HG02981 (cell line): Measurements from ENCODE around the gene PDE11A.

Experiments
- ATAC-seq: cut with Tn5 transposase; IDR thresholded peaks from one replicate; pipeline ENCODE4 v1.9.1; 2021; ENCODE audit warnings: mild to moderate bottlenecking, moderate library complexity; ENCODE audit not compliant: unreplicated experiment

PDE11A gene

GRCh38 chr2:177708106-177708505 is 364.5 kb downstream of the PDE11A start:
- ATAC-seq: no peak

DNA sequence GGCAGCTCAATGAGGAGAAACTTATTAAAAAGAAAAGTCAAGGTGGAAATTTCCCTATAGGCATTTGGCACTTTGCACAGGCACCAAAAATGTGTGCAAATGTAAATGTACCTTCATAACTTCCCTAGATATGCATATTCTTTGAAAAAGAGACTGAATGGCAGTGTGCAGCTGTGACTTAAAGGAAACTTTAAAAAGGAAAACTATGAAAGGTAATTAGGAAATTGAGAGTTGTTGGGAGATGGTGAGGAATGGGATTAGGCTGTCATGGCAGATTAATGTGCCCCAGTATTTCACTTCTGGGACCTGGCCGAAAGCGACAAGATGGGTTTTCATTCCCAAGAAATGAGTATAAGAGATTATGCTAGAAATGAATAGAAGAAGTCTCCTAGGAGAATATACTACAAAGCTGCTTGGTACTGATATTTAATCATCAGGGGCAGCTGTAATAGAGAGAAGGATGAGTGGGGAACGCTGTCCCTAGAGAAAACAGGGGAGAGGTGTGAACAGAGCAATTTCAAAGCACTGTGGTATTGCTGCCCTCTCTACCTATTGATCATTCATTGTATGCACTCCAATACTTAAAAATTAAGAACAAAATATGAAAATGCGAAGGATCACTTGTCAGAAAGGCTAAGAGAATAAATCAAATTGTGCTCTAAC is 366.9 kb downstream of the PDE11A start:
- ATAC-seq: no peak

DNA sequence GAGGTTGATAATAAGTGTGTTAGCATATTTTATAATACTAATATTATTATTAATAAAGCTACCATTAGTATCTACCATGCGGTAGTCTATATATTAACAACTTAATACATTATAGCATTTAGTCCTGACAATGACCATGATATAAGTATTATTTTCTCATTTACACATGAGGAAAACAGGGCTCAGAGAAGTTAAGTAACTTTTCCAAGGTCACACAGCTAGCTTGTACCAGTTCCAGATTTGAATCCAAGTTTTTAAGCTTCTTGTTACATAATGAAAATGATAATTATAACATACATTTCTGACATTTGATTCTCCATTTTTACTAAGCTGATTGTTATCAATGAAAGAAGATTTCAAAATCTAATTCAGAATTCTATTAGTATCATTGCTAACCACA is 369.4 kb downstream of the PDE11A start:
- no peak for ATAC-seq

GRCh38 chr2:177698281-177698680 is 374.3 kb downstream of the PDE11A start:
- ATAC-seq: no peak

GRCh38 chr2:177694348-177694747 is 378.2 kb downstream of the PDE11A start:
- ATAC-seq: no peak

- no peak for ATAC-seq
Observed at GRCh38 chr2:177693658-177694339, 378.8 kb downstream of the PDE11A start.

DNA sequence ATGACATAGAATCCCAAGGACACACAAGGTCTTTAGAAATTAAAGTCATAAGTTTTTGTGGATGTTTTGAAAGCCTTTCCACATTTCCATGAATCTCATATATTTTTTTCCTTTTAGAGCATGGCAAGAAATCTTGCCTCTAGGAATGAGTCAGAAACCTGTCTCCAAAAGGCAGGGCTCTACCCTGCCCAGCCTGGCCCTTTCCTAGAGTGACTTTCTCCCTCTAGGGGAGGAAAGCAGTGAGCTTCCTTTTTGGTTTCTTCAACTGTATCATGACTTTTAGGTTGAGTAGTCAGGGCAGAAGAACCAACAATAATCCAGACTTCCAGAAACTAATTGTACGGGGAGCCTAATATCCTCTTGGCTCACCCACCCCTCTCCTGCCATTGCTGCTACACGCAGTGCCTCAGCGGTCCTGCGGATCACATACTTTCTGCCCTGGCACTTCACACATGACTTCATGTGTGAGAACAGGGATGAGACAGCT is 379.8 kb downstream of the PDE11A start:
- no peak for ATAC-seq

- ATAC-seq: no peak
Observed at GRCh38 chr2:177692042-177692782, 380.4 kb downstream of the PDE11A start.

DNA sequence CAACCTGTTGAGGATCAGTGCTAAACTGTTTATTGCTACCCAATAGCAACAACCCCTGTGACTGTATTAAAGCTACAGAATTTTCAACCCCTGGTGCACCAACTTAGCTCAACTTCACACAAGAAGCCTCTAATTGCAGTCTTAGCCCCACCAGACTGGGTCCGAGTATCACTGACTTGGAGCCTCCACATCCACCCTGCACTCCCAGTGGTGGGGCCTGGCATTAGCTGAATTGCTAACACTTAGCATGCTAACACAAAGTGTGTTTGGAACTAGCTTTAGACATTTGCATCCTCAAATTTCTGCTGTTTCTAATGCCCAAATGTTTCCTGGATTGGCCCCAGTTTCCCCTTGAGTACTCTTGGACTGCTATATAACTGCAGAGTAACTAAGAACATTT is 381.4 kb downstream of the PDE11A start:
- no peak for ATAC-seq

DNA sequence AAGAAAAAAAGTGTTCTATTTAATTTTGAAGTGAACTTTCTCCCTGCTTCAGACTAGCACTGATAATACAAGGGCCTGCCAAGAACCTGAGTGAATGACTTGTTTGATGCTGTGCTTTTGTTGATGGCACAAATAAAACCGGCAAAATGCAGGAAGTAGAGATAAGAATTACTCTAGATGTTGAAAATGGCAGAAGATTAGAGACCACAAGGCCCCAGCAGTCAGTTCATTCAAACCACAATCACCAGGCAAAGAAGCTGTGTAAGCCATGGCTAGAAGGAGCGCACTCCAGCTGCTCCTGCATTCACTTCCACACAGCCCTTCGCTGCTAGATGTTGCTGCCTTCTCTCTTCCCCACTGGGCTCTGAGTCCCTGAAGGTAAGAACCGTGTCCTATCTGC is 383.0 kb downstream of the PDE11A start:
- no peak for ATAC-seq

DNA sequence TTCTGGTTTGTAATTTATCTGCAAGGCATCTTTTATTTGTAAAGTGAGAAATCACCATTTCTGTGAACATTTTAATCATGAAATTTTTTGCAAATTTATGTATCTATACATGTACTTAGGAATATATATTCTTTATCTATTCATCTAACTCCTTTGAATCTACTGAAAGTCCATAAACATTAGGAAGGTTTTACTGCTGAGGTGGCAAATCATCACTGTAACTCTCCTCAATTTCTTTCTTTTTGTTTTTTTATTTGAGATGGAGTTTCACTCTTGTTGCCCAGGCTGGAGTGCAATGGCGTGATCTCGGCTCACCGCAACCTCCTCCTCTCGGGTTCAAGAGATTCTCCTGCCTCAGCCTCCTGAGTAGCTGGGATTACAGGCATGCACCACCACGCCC is 383.7 kb downstream of the PDE11A start:
- no peak for ATAC-seq

DNA sequence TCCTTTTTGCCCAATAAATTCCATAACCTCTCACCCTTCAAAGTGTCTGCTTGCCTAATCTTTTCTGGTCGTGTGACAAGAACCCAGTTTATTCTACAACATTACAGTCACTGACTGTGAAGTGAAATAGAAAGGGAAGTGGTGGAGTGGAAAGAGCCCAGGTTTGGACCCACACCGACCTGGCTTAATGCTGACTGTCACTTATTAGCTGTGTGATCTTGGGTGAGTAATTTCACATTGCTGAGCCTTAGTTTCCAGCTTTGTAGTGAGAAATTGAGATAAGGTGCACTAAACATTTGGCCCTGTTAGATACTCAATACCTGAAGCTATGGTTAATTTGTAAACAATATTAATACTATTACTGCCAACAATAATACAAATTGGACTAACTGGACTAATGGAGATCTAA is 388.9 kb downstream of the PDE11A start:
- no peak for ATAC-seq

GRCh38 chr2:177682836-177683660 is 389.5 kb downstream of the PDE11A start:
- ATAC-seq: no peak

GRCh38 chr2:177682006-177682405 is 390.6 kb downstream of the PDE11A start:
- ATAC-seq: no peak

GRCh38 chr2:177680866-177681712 is 391.5 kb downstream of the PDE11A start:
- no peak for ATAC-seq

- ATAC-seq: no peak
Observed at GRCh38 chr2:177679611-177680605, 392.7 kb downstream of the PDE11A start.

- ATAC-seq: no peak
Observed at GRCh38 chr2:177678939-177679338, 393.6 kb downstream of the PDE11A start.

GRCh38 chr2:177676636-177677035 is 395.9 kb downstream of the PDE11A start:
- ATAC-seq: no peak

- no peak for ATAC-seq
Observed at GRCh38 chr2:177675825-177676224, 396.8 kb downstream of the PDE11A start.
